PC-3 (cell line): ENCODE results near the gene GPC1. TPM values are rescaled to one million over a fixed set of nuclear protein-coding genes. Genes with fewer than 3 reads are reported as not detected.

ENCODE experiments used
- ATAC-seq: fragments of 200-7000 bp; cut with Tn5 transposase; 2 replicates; pipeline ENCODE4 v1.9.1; 2020; ENCODE audit warnings: mild to moderate bottlenecking, moderate library complexity
- BruUV-seq: library from RNA; stranded (reverse); fragments of 400-500 nt; replicated peaks from 2 replicates; lab custom pipeline; 2021; lab: Mats Ljungman, UMichigan
- CTCF ChIA-PET: fragments of 300-600 bp; sonication (Branson Sonifier 250); formaldehyde crosslinking; loops from one replicate; lab custom pipeline; 2022; ENCODE audit warnings: antibody characterized with exemption; lab: Charles Lee
- POLR2A ChIA-PET: fragments of 300-600 bp; sonication (Branson Sonifier 250); formaldehyde crosslinking; loops from one replicate; lab custom pipeline; 2022; ENCODE audit warnings: antibody characterized with exemption; ENCODE audit not compliant: unreplicated experiment; lab: Charles Lee
- DNase-seq: peaks from one replicate; pipeline ENCODE4 v3.0.0-alpha.2; 2015
- H2AFZ ChIP-seq: fragments of 300-600 bp; sonication (generic); 2 replicates; pipeline ENCODE4 v1.6.0; 2016; ENCODE audit warnings: antibody characterized with exemption, low read length
- H3F3A ChIP-seq: fragments of 300-600 bp; sonication (generic); one replicate; pipeline ENCODE4 v1.6.0; 2017; ENCODE audit warnings: antibody characterized with exemption, low read length, control low read depth, mild to moderate bottlenecking; ENCODE audit not compliant: unreplicated experiment
- H3K27ac ChIP-seq: fragments of 300-600 bp; sonication (generic); 2 replicates; pipeline ENCODE4 v1.5.1; 2016; ENCODE audit warnings: mild to moderate bottlenecking, low read length
- H3K27me3 ChIP-seq: fragments of 300-600 bp; sonication (generic); 2 replicates; pipeline ENCODE4 v1.6.1; 2016; ENCODE audit warnings: low read length, mixed read lengths
- H3K36me3 ChIP-seq: fragments of 300-600 bp; sonication (generic); 2 replicates; pipeline ENCODE4 v1.6.1; 2016; ENCODE audit warnings: low read depth, mixed run types, low read length, mixed read lengths
- H3K4me1 ChIP-seq: fragments of 300-600 bp; sonication (generic); 2 replicates; pipeline ENCODE4 v1.5.1; 2016; ENCODE audit warnings: low read length; ENCODE audit not compliant: insufficient read depth
- H3K4me2 ChIP-seq: fragments of 300-600 bp; sonication (generic); 2 replicates; pipeline ENCODE4 v1.6.0; 2016; ENCODE audit warnings: low read length
- H3K4me3 ChIP-seq: fragments of 300-600 bp; sonication (generic); 2 replicates; pipeline ENCODE4 v1.5.1; 2016; ENCODE audit warnings: mild to moderate bottlenecking, low read length, mixed read lengths
- H3K79me2 ChIP-seq: fragments of 300-600 bp; sonication (generic); 2 replicates; pipeline ENCODE4 v1.6.1; 2017; ENCODE audit warnings: low read length, mixed read lengths
- H3K9ac ChIP-seq: fragments of 300-600 bp; sonication (generic); 2 replicates; pipeline ENCODE4 v1.6.0; 2016; ENCODE audit warnings: mild to moderate bottlenecking, low read length
- H3K9me2 ChIP-seq: fragments of 300-600 bp; sonication (generic); replicated peaks from 2 replicates; pipeline ENCODE4 v1.6.1; 2016; ENCODE audit warnings: mixed run types, low read length, mixed read lengths
- H3K9me3 ChIP-seq: fragments of 300-600 bp; sonication (generic); 2 replicates; pipeline ENCODE4 v1.6.1; 2016; ENCODE audit warnings: low read length, mixed read lengths
- H4K20me1 ChIP-seq: fragments of 300-600 bp; sonication (generic); 2 replicates; pipeline ENCODE4 v1.6.1; 2016; ENCODE audit warnings: low read length, mixed read lengths
- CTCF ChIP-seq: fragments of 300-600 bp; sonication (generic); conservative IDR thresholded peaks from 2 replicates; pipeline ENCODE4 v1.5.1; 2017; ENCODE audit warnings: antibody characterized with exemption, low read depth, mild to moderate bottlenecking, low read length
- EZH2 ChIP-seq: fragments of 300-600 bp; sonication (generic); IDR thresholded peaks from one replicate; pipeline ENCODE4 v1.6.1; 2017; ENCODE audit warnings: antibody characterized with exemption, mild to moderate bottlenecking, low read length; ENCODE audit not compliant: unreplicated experiment
- EZH2phosphoT487 ChIP-seq: fragments of 300-600 bp; sonication (generic); IDR thresholded peaks from 2 replicates; pipeline ENCODE4 v1.6.1; 2018; ENCODE audit warnings: mild to moderate bottlenecking, antibody characterized with exemption, low read length, borderline replicate concordance
- intact Hi-C: fragments of 100-400 bp; cut with micrococcal nuclease; formaldehyde crosslinking; loops from 2 replicates; pipeline ENCODE4 v1.9.0; 2023
- total RNA-seq: library from RNA; depleted of rRNA; stranded (reverse); fragments of >200 nt; gene quantifications from 2 replicates; pipeline ENCODE4 v1.2.3, GENCODE V29; 2014

The GPC1 gene
- total RNA-seq, 1 experiment from 2014 or later = 37.1 TPM

- no peak overlapping the region for H3K27ac ChIP-seq
- no peak overlapping the region for H2AFZ ChIP-seq
- no peak for DNase-seq
- POLR2A ChIA-PET = no interaction called here
- intact Hi-C loops = no loop called here
- no peak overlapping the region for H3K4me3 ChIP-seq
- H3K9ac ChIP-seq = no peak overlapping the region
- no peaks in the 10 kb centered on the region for H4K20me1 ChIP-seq
- no peaks in the 10 kb centered on the region for H3K79me2 ChIP-seq
- CTCF ChIA-PET = no interaction called here
- BruUV-seq = no TSS peak
- H3K4me1 ChIP-seq = no peaks in the 10 kb centered on the region
- TF ChIP-seq EZH2 (no peak), CTCF (no peak), EZH2phosphoT487 (no peak)
- H3F3A ChIP-seq = no peaks in the 10 kb centered on the region
- no peak for ATAC-seq
- no peaks in the 10 kb centered on the region for H3K36me3 ChIP-seq
- H3K9me2 ChIP-seq = no peaks in the 10 kb centered on the region
- H3K27me3 ChIP-seq = no peaks in the 10 kb centered on the region
- H3K9me3 ChIP-seq = peaks cover 6% of the 10 kb centered on the region; the same call in 1 of the 2 replicates
- no peak overlapping the region for H3K4me2 ChIP-seq
Observed at GRCh38 chr2:240472078-240472790, 36.8 kb downstream of the GPC1 start.

- Histone ChIP-seq H3K9me3 (peaks cover 6% of the 10 kb centered on the region; the same call in 1 of the 2 replicates), H3K36me3 (no peaks in the 10 kb centered on the region), H3K27me3 (no peaks in the 10 kb centered on the region), H3K4me3 (no peak overlapping the region), H4K20me1 (no peaks in the 10 kb centered on the region), H3F3A (no peaks in the 10 kb centered on the region), H3K9me2 (no peaks in the 10 kb centered on the region), H3K79me2 (no peaks in the 10 kb centered on the region), H3K4me1 (no peaks in the 10 kb centered on the region), H3K27ac (no peak overlapping the region), H3K4me2 (no peak overlapping the region), H2AFZ (no peak overlapping the region), H3K9ac (no peak overlapping the region)
- no TSS peak for BruUV-seq
- intact Hi-C loops = no loop called here
- ATAC-seq (no peak), DNase-seq (no peak)
- ChIA-PET CTCF (no interaction called here), POLR2A (no interaction called here)
- TF ChIP-seq EZH2phosphoT487 (no peak), CTCF (no peak), EZH2 (no peak)
Observed at GRCh38 chr2:240473211-240473610, 37.7 kb downstream of the GPC1 start.

- no peak overlapping the region for H3K4me3 ChIP-seq
- CTCF ChIA-PET = no interaction called here
- intact Hi-C loops = no loop called here
- H4K20me1 ChIP-seq = no peaks in the 10 kb centered on the region
- H3F3A ChIP-seq = no peaks in the 10 kb centered on the region
- ATAC-seq (no peak), DNase-seq (no peak)
- no peak overlapping the region for H3K27ac ChIP-seq
- no peaks in the 10 kb centered on the region for H3K36me3 ChIP-seq
- BruUV-seq = no TSS peak
- POLR2A ChIA-PET = no interaction called here
- no peak for TF ChIP-seq EZH2
- TF ChIP-seq EZH2phosphoT487 = no peak
- TF ChIP-seq CTCF = no peak
- no peak overlapping the region for H2AFZ ChIP-seq
- H3K4me2 ChIP-seq = no peak overlapping the region
- peaks cover 6% of the 10 kb centered on the region; the same call in 1 of the 2 replicates for H3K9me3 ChIP-seq
- H3K9me2 ChIP-seq = no peaks in the 10 kb centered on the region
- H3K79me2 ChIP-seq = no peaks in the 10 kb centered on the region
- no peaks in the 10 kb centered on the region for H3K27me3 ChIP-seq
- no peaks in the 10 kb centered on the region for H3K4me1 ChIP-seq
- H3K9ac ChIP-seq = no peak overlapping the region
Observed at GRCh38 chr2:240477916-240478315, 42.5 kb downstream of the GPC1 start.
